Measurements from ENCODE around the gene MINDY1.

DNA sequence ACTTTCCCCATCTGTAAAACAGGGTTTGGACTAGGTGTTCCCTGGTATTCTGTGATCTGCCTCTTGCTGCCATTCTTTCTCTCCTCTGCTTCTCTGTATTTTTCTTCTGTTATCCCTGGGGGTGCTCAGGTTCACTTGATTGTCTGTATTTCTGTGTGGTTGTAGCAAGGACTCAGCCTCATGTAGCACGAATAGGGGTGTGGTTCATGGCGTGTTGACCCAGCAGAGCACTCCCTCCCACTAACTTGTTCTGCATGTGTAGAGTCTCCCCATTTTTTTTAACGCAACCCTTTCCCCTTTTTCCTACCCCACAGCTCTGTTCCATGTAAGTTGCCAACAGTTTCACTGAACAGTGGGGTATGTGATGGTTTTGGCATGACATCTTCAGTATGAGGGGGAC is 28.5 kb upstream of the MINDY1 start:
- TF ChIP-seq CTCF (IDR thresholded peaks at IDR 0.05; ENCODE audit: poor library complexity, severe bottlenecking) (no peak), MXI1 (conservative IDR thresholded peaks at IDR 0.05; ENCODE audit: poor library complexity, severe bottlenecking) (no peak), REST (IDR thresholded peaks at IDR 0.05; ENCODE audit: borderline replicate concordance) (no peak), EZH2 (IDR thresholded peaks at IDR 0.05; ENCODE audit: borderline replicate concordance, insufficient read depth, low read length, poor library complexity, severe bottlenecking) (no peak), POLR2AphosphoS5 (IDR thresholded peaks at IDR 0.05) (no peak), EP300 (conservative IDR thresholded peaks at IDR 0.05; ENCODE audit: poor library complexity, severe bottlenecking) (no peak)
